Measurements from ENCODE around the gene TMEM256.
A peak's percentile ranks its signal among the peaks of the same experiment; 100 is the strongest.

TMEM256 gene

GRCh38 chr17:7403977-7404736 lies at the start of gene TMEM256:
TSS of gene TMEM256 (minus strand) at chr17:7404097. CDS start at chr17:7404084, 13 bp downstream.
- peak; percentile 98 for DNase-seq

GRCh38 chr17:7448461-7448860 lies 44.6 kb upstream of the TMEM256 start:
- no peak for DNase-seq

GRCh38 chr17:7445619-7445968 lies 41.7 kb upstream of the TMEM256 start:
- peak; percentile 14 for DNase-seq

- DNase-seq, result peak; percentile 86
Measured at GRCh38 chr17:7444682-7445618, 41.1 kb upstream of the TMEM256 start, which contains the start of gene CHRNB1. TSS of gene CHRNB1 (plus strand) at chr17:7445061. CDS start at chr17:7445128, 67 bp downstream.

GRCh38 chr17:7443499-7444485 lies 39.9 kb upstream of the TMEM256 start:
- DNase-seq, result no peak

GRCh38 chr17:7442142-7442541 lies 38.2 kb upstream of the TMEM256 start:
- no peak for DNase-seq

- no peak for DNase-seq
Measured at GRCh38 chr17:7441266-7441665, 37.4 kb upstream of the TMEM256 start.

GRCh38 chr17:7440834-7441195 lies 36.9 kb upstream of the TMEM256 start:
- no peak for DNase-seq

- DNase-seq, result peak; percentile 53
Measured at GRCh38 chr17:7440113-7440833, 36.4 kb upstream of the TMEM256 start.

GRCh38 chr17:7439462-7440112 lies 35.7 kb upstream of the TMEM256 start, which contains the start of gene FGF11:
TSS of gene FGF11 (plus strand) at chr17:7439512. CDS start at chr17:7439621, 109 bp downstream.
- no peak for DNase-seq

- DNase-seq, result no peak
Measured at GRCh38 chr17:7438656-7439460, 35.0 kb upstream of the TMEM256 start.

- DNase-seq, result no peak
Measured at GRCh38 chr17:7437950-7438614, 34.2 kb upstream of the TMEM256 start.

GRCh38 chr17:7437369-7437863 lies 33.5 kb upstream of the TMEM256 start:
- no peak for DNase-seq

GRCh38 chr17:7436556-7437368 lies 32.9 kb upstream of the TMEM256 start:
- peak; percentile 67 for DNase-seq

- peak; percentile 15 for DNase-seq
Measured at GRCh38 chr17:7435676-7436555, 32.0 kb upstream of the TMEM256 start.

GRCh38 chr17:7432296-7432695 lies 28.4 kb upstream of the TMEM256 start:
- DNase-seq, result no peak

GRCh38 chr17:7431231-7431630 lies 27.3 kb upstream of the TMEM256 start:
- no peak for DNase-seq

- DNase-seq, result no peak
Measured at GRCh38 chr17:7429722-7430121, 25.8 kb upstream of the TMEM256 start.
